Coronary artery (tissue), 2 donors: ENCODE data around the gene TUT7.
A peak's percentile ranks its signal among the peaks of the same experiment; 100 is the strongest.

ENCODE experiments used
- DNase-seq: peaks from one replicate; pipeline ENCODE4 v3.0.0-alpha.2; 2017; ENCODE audit warnings: low spot score
- H3K27ac ChIP-seq, 2 donors: fragments of 200-600 bp; sonication (generic); one replicate each; pipeline ENCODE4 v1.5.1; 2016 to 2019
- H3K4me3 ChIP-seq: fragments of 200-600 bp; sonication (generic); 2 replicates; pipeline ENCODE4 v1.5.1; 2016; ENCODE audit warnings: mild to moderate bottlenecking, moderate library complexity
- CTCF ChIP-seq: fragments of 200-600 bp; sonication (generic); IDR thresholded peaks from one replicate; pipeline ENCODE4 v1.5.1; 2019; ENCODE audit warnings: antibody characterized with exemption

The TUT7 gene

GRCh38 chr9:86286278-86286677, 67.9 kb downstream of the TUT7 start:
- TF ChIP-seq CTCF = no peak
- no peak for DNase-seq
- Histone ChIP-seq H3K4me3 (no peak overlapping the region), H3K27ac (no peak overlapping the region)

DNA sequence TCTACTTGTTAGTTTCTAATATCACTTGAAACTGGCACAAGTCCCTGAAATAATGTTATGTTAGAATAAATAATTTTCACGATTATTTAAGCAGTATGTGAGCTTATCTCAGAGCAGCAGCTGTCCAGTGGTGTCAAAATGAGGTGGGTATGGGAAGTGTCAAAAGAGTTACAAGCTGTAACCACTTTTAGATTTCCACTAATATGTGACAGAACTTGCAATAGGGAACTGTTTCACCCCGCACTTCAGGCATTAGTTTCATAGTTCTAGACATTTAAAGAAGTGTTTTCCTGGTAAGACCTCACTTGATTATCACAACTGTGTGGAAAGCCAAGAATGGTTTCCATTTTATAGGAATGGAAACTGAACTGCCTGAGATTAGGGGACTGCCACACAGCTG, 68.9 kb downstream of the TUT7 start:
- DNase-seq = no peak
- Histone ChIP-seq H3K4me3 (no peak overlapping the region), H3K27ac (no peak overlapping the region)
- no peak for TF ChIP-seq CTCF

GRCh38 chr9:86282979-86283535, 71.2 kb downstream of the TUT7 start:
- H3K4me3 ChIP-seq = peak overlapping the region; percentile 98
- DNase-seq = no peak
- no peak for TF ChIP-seq CTCF

DNA sequence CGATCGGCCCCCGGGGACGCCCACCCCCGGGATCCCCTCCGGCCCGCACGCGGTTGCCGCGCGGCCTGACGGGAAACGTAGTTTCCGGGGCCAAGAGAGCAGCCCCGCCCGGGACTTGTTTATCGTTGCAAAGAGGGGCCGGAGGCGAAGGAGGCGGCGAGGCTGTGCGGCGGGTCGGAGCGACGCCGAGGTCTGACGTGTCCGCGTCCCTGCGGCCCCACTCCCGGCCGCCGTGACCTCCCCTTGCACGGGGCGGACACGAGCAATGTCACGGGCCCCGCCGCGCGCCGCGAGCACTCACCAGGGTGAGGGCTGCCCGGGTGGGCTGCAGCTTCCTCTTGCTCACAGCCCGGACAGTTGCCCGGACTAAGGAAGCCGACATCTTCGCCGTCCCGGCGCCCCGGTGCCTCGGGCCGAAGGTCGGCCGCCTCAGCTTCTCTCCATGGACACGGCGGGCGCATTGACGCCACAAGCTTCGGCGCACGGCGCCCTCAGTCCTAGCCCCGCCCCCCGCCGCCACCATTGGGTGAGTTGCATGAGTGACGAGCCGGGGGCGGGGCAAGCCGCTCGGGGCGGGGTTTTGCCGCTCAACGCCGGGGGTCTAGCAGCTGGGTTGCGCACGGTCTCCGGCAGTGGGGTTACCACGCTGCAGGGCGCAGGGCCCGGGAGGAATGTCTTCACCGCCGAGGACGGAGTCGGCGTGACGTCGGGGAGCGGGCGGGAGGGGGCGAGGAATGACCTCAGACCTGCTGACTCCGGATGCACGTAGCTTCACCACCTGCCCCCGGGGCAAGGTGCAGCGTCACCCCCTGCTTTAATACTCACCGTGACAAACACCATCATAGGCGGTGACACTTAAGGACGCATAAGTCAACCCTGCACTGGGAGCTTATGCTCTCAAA, 71.9 kb downstream of the TUT7 start, which contains the start of gene ISCA1:
Gene ISCA1, minus strand, starts transcription at position 462 of the 902 bp plus-strand sequence. Its CDS starts 80 bp downstream, at position 382.
- H3K27ac ChIP-seq = peak within 1 kb of the TSS; percentile 97 to 99
- no peak for TF ChIP-seq CTCF
- peak within 1 kb of the TSS; percentile 98 for H3K4me3 ChIP-seq
- peak; percentile 96 for DNase-seq

More at GRCh38 chr9:86282979-86283535, 71.2 kb downstream of the TUT7 start:
- H3K27ac ChIP-seq = peak overlapping the region; percentile 97 to 99

DNA sequence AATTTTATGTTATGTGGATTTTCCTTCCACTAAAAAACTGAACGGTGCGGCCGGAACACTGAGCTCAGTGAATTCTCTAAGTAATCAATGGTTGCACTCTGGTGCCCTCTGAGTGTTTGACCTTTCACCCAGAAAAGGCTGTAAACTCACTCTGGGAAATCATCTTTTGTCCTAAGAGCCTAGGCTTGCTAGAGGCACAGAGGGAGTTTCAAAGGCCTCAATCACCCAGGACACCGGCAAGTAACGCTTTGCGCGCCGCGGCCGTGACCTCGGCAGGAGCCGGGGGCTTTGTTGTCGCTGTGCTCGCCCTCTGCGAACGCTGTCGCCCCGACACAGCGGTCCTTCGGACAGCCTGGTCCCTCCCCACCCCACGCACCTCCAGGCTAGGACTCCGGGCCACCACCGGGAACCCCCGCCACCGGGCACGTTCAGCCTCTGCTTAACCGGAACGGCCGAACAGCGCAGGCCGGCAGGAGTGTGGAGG, 72.6 kb downstream of the TUT7 start:
- H3K4me3 ChIP-seq = peak overlapping the region; percentile 98
- no peak for DNase-seq

GRCh38 chr9:86280580-86280979, 73.6 kb downstream of the TUT7 start:
- TF ChIP-seq CTCF = no peak
- no peak overlapping the region for H3K4me3 ChIP-seq
- DNase-seq = no peak
- H3K27ac ChIP-seq = no peak overlapping the region

More for the DNA sequence above, 72.6 kb downstream of the TUT7 start:
- peak overlapping the region; percentile 97 to 99 for H3K27ac ChIP-seq
- TF ChIP-seq CTCF = no peak
